Activated naive CD8-positive, alpha-beta T cell treated with anti-CD3 and anti-CD28 coated beads, Interleukin-2, amount 50 U/mL, for 24 hours (primary cell): ENCODE measurements around the gene C15orf39.

ENCODE experiments used
- ATAC-seq: fragments of 150-1000 bp; cut with Tn5 transposase; one replicate; pipeline ENCODE4 v1.10.0; 2021
- DNase-seq: peaks from one replicate; pipeline ENCODE4 v3.0.0; 2021
- H3K27ac Mint-ChIP-seq: one replicate; pipeline ENCODE4 v1.8.0; 2021; ENCODE audit warnings: mild to moderate bottlenecking, mixed read lengths
- H3K27me3 Mint-ChIP-seq: one replicate; pipeline ENCODE4 v1.8.0; 2021; ENCODE audit warnings: mixed read lengths
- H3K36me3 Mint-ChIP-seq: one replicate; pipeline ENCODE4 v1.8.0; 2021; ENCODE audit warnings: low read depth, mixed read lengths
- H3K4me1 Mint-ChIP-seq: one replicate; pipeline ENCODE4 v1.8.0; 2021; ENCODE audit warnings: mixed read lengths
- H3K4me3 Mint-ChIP-seq: one replicate; pipeline ENCODE4 v1.8.0; 2021; ENCODE audit warnings: mild to moderate bottlenecking, moderate library complexity, mixed read lengths
- H3K9me3 Mint-ChIP-seq: one replicate; pipeline ENCODE4 v1.8.0; 2021; ENCODE audit warnings: mixed read lengths

The C15orf39 gene

GRCh38 chr15:75179746-75180140, 21.9 kb upstream of the C15orf39 start:
- H3K4me1 Mint-ChIP-seq: peaks cover 12% of the 10 kb centered on the region
- no peak overlapping the region for H3K27ac Mint-ChIP-seq
- DNase-seq (no peak), ATAC-seq (no peak)
- no peaks in the 10 kb centered on the region for H3K9me3 Mint-ChIP-seq
- H3K36me3 Mint-ChIP-seq: no peaks in the 10 kb centered on the region
- H3K27me3 Mint-ChIP-seq: peaks cover 56% of the 10 kb centered on the region
- H3K4me3 Mint-ChIP-seq: no peak overlapping the region

- Mint-ChIP-seq H3K4me3 (no peak overlapping the region), H3K9me3 (no peaks in the 10 kb centered on the region), H3K36me3 (no peaks in the 10 kb centered on the region), H3K4me1 (peaks cover 12% of the 10 kb centered on the region), H3K27ac (no peak overlapping the region), H3K27me3 (peaks cover 52% of the 10 kb centered on the region)
- DNase-seq: no peak
- ATAC-seq: no peak
These were observed 19.9 kb upstream of the C15orf39 start for GRCh38 chr15:75181780-75182179.

GRCh38 chr15:75182187-75183131, 19.2 kb upstream of the C15orf39 start:
- H3K4me3 Mint-ChIP-seq: no peak overlapping the region
- ATAC-seq: no peak
- no peaks in the 10 kb centered on the region for H3K36me3 Mint-ChIP-seq
- no peak overlapping the region for H3K27ac Mint-ChIP-seq
- peaks cover 12% of the 10 kb centered on the region for H3K4me1 Mint-ChIP-seq
- no peak for DNase-seq
- H3K9me3 Mint-ChIP-seq: no peaks in the 10 kb centered on the region
- peaks cover 45% of the 10 kb centered on the region for H3K27me3 Mint-ChIP-seq

- Mint-ChIP-seq H3K27ac (no peak overlapping the region), H3K9me3 (no peaks in the 10 kb centered on the region), H3K36me3 (no peaks in the 10 kb centered on the region), H3K27me3 (peaks cover 21% of the 10 kb centered on the region), H3K4me1 (peaks cover 6% of the 10 kb centered on the region), H3K4me3 (no peak overlapping the region)
- ATAC-seq (no peak), DNase-seq (no peak)
These were observed 16.2 kb upstream of the C15orf39 start for GRCh38 chr15:75185271-75186029.

GRCh38 chr15:75186044-75186443, 15.6 kb upstream of the C15orf39 start:
- no peaks in the 10 kb centered on the region for H3K9me3 Mint-ChIP-seq
- ATAC-seq (no peak), DNase-seq (no peak)
- H3K4me1 Mint-ChIP-seq: peaks cover 6% of the 10 kb centered on the region
- H3K36me3 Mint-ChIP-seq: no peaks in the 10 kb centered on the region
- peaks cover 15% of the 10 kb centered on the region for H3K27me3 Mint-ChIP-seq
- no peak overlapping the region for H3K27ac Mint-ChIP-seq
- H3K4me3 Mint-ChIP-seq: no peak overlapping the region

- Mint-ChIP-seq H3K36me3 (no peaks in the 10 kb centered on the region), H3K4me1 (no peaks in the 10 kb centered on the region), H3K27ac (no peak overlapping the region), H3K27me3 (peaks cover 3% of the 10 kb centered on the region), H3K4me3 (no peak overlapping the region), H3K9me3 (no peaks in the 10 kb centered on the region)
- DNase-seq (no peak), ATAC-seq (no peak)
These were observed 13.2 kb upstream of the C15orf39 start for GRCh38 chr15:75188499-75188898.

GRCh38 chr15:75191235-75191634, 10.4 kb upstream of the C15orf39 start:
- Mint-ChIP-seq H3K27ac (no peak overlapping the region), H3K4me3 (no peak overlapping the region), H3K4me1 (no peaks in the 10 kb centered on the region), H3K9me3 (no peaks in the 10 kb centered on the region), H3K36me3 (no peaks in the 10 kb centered on the region), H3K27me3 (peaks cover 8% of the 10 kb centered on the region)
- ATAC-seq (no peak), DNase-seq (no peak)

- ATAC-seq: no peak
- no peak overlapping the region for H3K4me3 Mint-ChIP-seq
- no peak overlapping the region for H3K27ac Mint-ChIP-seq
- no peaks in the 10 kb centered on the region for H3K4me1 Mint-ChIP-seq
- DNase-seq: no peak
- no peaks in the 10 kb centered on the region for H3K9me3 Mint-ChIP-seq
- H3K27me3 Mint-ChIP-seq: peaks cover 8% of the 10 kb centered on the region
- no peaks in the 10 kb centered on the region for H3K36me3 Mint-ChIP-seq
These were observed 9.4 kb upstream of the C15orf39 start for GRCh38 chr15:75192307-75192706.

- DNase-seq (no peak), ATAC-seq (no peak)
- Mint-ChIP-seq H3K4me3 (no peak overlapping the region), H3K9me3 (no peaks in the 10 kb centered on the region), H3K27ac (no peak overlapping the region), H3K27me3 (peaks cover 8% of the 10 kb centered on the region), H3K36me3 (no peaks in the 10 kb centered on the region), H3K4me1 (peaks cover 2% of the 10 kb centered on the region)
These were observed 8.4 kb upstream of the C15orf39 start for GRCh38 chr15:75193272-75193671.

- ATAC-seq: no peak
- no peak for DNase-seq
- H3K9me3 Mint-ChIP-seq: no peaks in the 10 kb centered on the region
- H3K27ac Mint-ChIP-seq: no peak overlapping the region
- H3K27me3 Mint-ChIP-seq: peaks cover 8% of the 10 kb centered on the region
- H3K4me1 Mint-ChIP-seq: peaks cover 7% of the 10 kb centered on the region
- H3K4me3 Mint-ChIP-seq: no peak overlapping the region
- H3K36me3 Mint-ChIP-seq: no peaks in the 10 kb centered on the region
These were observed 7.7 kb upstream of the C15orf39 start for GRCh38 chr15:75193976-75194375.

GRCh38 chr15:75194397-75194796, 7.3 kb upstream of the C15orf39 start:
- Mint-ChIP-seq H3K36me3 (no peaks in the 10 kb centered on the region), H3K4me1 (peaks cover 11% of the 10 kb centered on the region), H3K9me3 (no peaks in the 10 kb centered on the region), H3K27ac (no peak overlapping the region), H3K27me3 (peaks cover 8% of the 10 kb centered on the region), H3K4me3 (no peak overlapping the region)
- ATAC-seq (no peak), DNase-seq (no peak)

- Mint-ChIP-seq H3K27me3 (peaks cover 8% of the 10 kb centered on the region), H3K4me1 (peaks cover 17% of the 10 kb centered on the region), H3K9me3 (no peaks in the 10 kb centered on the region), H3K27ac (no peak overlapping the region), H3K4me3 (no peak overlapping the region), H3K36me3 (no peaks in the 10 kb centered on the region)
- DNase-seq: no peak
- no peak for ATAC-seq
These were observed 6.4 kb upstream of the C15orf39 start for GRCh38 chr15:75195122-75195765.

- Mint-ChIP-seq H3K4me1 (peaks cover 21% of the 10 kb centered on the region), H3K9me3 (no peaks in the 10 kb centered on the region), H3K27ac (no peak overlapping the region), H3K4me3 (no peak overlapping the region), H3K36me3 (no peaks in the 10 kb centered on the region), H3K27me3 (peaks cover 8% of the 10 kb centered on the region)
- DNase-seq: no peak
- ATAC-seq: no peak
These were observed 5.9 kb upstream of the C15orf39 start for GRCh38 chr15:75195766-75196241.

GRCh38 chr15:75197062-75197630, 4.5 kb upstream of the C15orf39 start:
- ATAC-seq: no peak
- H3K4me1 Mint-ChIP-seq: peaks cover 28% of the 10 kb centered on the region
- no peaks in the 10 kb centered on the region for H3K36me3 Mint-ChIP-seq
- H3K27ac Mint-ChIP-seq: no peak overlapping the region
- peaks cover 8% of the 10 kb centered on the region for H3K27me3 Mint-ChIP-seq
- H3K9me3 Mint-ChIP-seq: no peaks in the 10 kb centered on the region
- no peak for DNase-seq
- H3K4me3 Mint-ChIP-seq: no peak overlapping the region
